RKO (cell line): Measurements from ENCODE around the gene SLC7A7.
"Not testable (repeated sequence)": the region's sequence is repeated elsewhere in the genome, so short reads cannot be mapped to it uniquely, and the experiment has no call there.

ENCODE experiments used
- DNase-seq: peaks from one replicate; pipeline ENCODE4 v3.0.0-alpha.2; 2016; ENCODE audit warnings: low spot score

Gene SLC7A7

GRCh38 chr14:22820731-22821130, 5.5 kb upstream of the SLC7A7 start:
- no peak for DNase-seq

GRCh38 chr14:22819151-22819988, 4.1 kb upstream of the SLC7A7 start:
- DNase-seq: no peak

GRCh38 chr14:22814373-22814772, 862 bp downstream of the SLC7A7 start:
- DNase-seq: no peak

- no peak for DNase-seq
Measured at GRCh38 chr14:22813145-22813544, 2.1 kb downstream of the SLC7A7 start.

- no peak for DNase-seq
Measured at GRCh38 chr14:22812744-22813143, 2.5 kb downstream of the SLC7A7 start.

- no peak for DNase-seq
Measured at GRCh38 chr14:22811722-22812121, 3.5 kb downstream of the SLC7A7 start.

- DNase-seq: no peak
Measured at GRCh38 chr14:22808388-22809209, 6.6 kb downstream of the SLC7A7 start.

GRCh38 chr14:22807432-22808087, 7.7 kb downstream of the SLC7A7 start:
- no peak for DNase-seq

GRCh38 chr14:22805235-22805634, 10.0 kb downstream of the SLC7A7 start:
- not testable (repeated sequence) for DNase-seq

GRCh38 chr14:22803687-22803974, 11.6 kb downstream of the SLC7A7 start:
- DNase-seq: no peak

GRCh38 chr14:22802860-22803686, 12.2 kb downstream of the SLC7A7 start:
- DNase-seq: no peak

GRCh38 chr14:22801716-22802115, 13.5 kb downstream of the SLC7A7 start:
- DNase-seq: no peak

- peak; percentile 34 for DNase-seq
Measured at GRCh38 chr14:22800346-22800745, 14.9 kb downstream of the SLC7A7 start.

GRCh38 chr14:22798528-22798927, 16.7 kb downstream of the SLC7A7 start:
- DNase-seq: no peak

- no peak for DNase-seq
Measured at GRCh38 chr14:22797017-22797917, 18.0 kb downstream of the SLC7A7 start.

GRCh38 chr14:22796087-22796707, 19.0 kb downstream of the SLC7A7 start:
- no peak for DNase-seq

GRCh38 chr14:22794551-22794951, 20.7 kb downstream of the SLC7A7 start:
- DNase-seq: no peak

- DNase-seq: no peak
Measured at GRCh38 chr14:22793976-22794375, 21.3 kb downstream of the SLC7A7 start.

- DNase-seq: not testable (repeated sequence)
Measured at GRCh38 chr14:22793550-22793949, 21.7 kb downstream of the SLC7A7 start.

GRCh38 chr14:22792158-22792557, 23.1 kb downstream of the SLC7A7 start:
- DNase-seq: no peak
